Glutamatergic neuron (in vitro differentiated cells): Measurements from ENCODE around the gene AUTS2. TPM values are rescaled to one million over a fixed set of nuclear protein-coding genes. Genes with fewer than 3 reads are reported as not detected.

Experiments used
- DNase-seq: peaks from one replicate; pipeline ENCODE4 v3.0.0; 2022
- H3K27ac Mint-ChIP-seq: one replicate; pipeline ENCODE4 v1.8.0; 2020; ENCODE audit warnings: mild to moderate bottlenecking, mixed read lengths, inconsistent platforms; ENCODE audit not compliant: unreplicated experiment
- H3K27me3 Mint-ChIP-seq: one replicate; pipeline ENCODE4 v1.8.0; 2020; ENCODE audit warnings: mild to moderate bottlenecking, moderate library complexity, mixed read lengths, inconsistent platforms; ENCODE audit not compliant: unreplicated experiment
- H3K36me3 Mint-ChIP-seq: one replicate; pipeline ENCODE4 v1.8.0; 2020; ENCODE audit warnings: mild to moderate bottlenecking, mixed read lengths, inconsistent platforms; ENCODE audit not compliant: unreplicated experiment
- H3K4me1 Mint-ChIP-seq: one replicate; pipeline ENCODE4 v1.8.0; 2020; ENCODE audit warnings: mild to moderate bottlenecking, low read depth, mixed read lengths, inconsistent platforms; ENCODE audit not compliant: unreplicated experiment
- H3K4me3 Mint-ChIP-seq: one replicate; pipeline ENCODE4 v1.8.0; 2020; ENCODE audit warnings: mild to moderate bottlenecking, mixed read lengths, inconsistent platforms; ENCODE audit not compliant: unreplicated experiment
- H3K9me3 Mint-ChIP-seq: one replicate; pipeline ENCODE4 v1.8.0; 2020; ENCODE audit warnings: mild to moderate bottlenecking, moderate library complexity, mixed read lengths, inconsistent platforms; ENCODE audit not compliant: unreplicated experiment
- CTCF ChIP-seq: fragments of 200-600 bp; sonication (generic); IDR thresholded peaks from one replicate; pipeline ENCODE4 v1.5.0; 2021; ENCODE audit not compliant: partially characterized antibody, unreplicated experiment
- total RNA-seq: library from RNA; stranded (reverse); fragmentation: NEBNext Ultra II Directional; extraction: Animal tissue kit (Norgen Biotek cat#: 25700); gene quantifications from one replicate; pipeline ENCODE4 v1.2.1, GENCODE V29; 2021; ENCODE audit not compliant: unreplicated experiment

The AUTS2 gene
- total RNA-seq, 1 donor from 2014 or later = 300 TPM

- DNase-seq = no peak
- Mint-ChIP-seq H3K4me1 (peaks cover 62% of the 10 kb centered on the region), H3K9me3 (peaks cover 5% of the 10 kb centered on the region), H3K36me3 (no peaks in the 10 kb centered on the region), H3K27ac (no peak overlapping the region), H3K4me3 (no peak overlapping the region), H3K27me3 (peaks cover 4% of the 10 kb centered on the region)
- TF ChIP-seq CTCF = no peak
Observed at GRCh38 chr7:69656077-69656476, 57.8 kb downstream of the AUTS2 start.

- H3K9me3 Mint-ChIP-seq = peaks cover 5% of the 10 kb centered on the region
- TF ChIP-seq CTCF = no peak
- peak overlapping the region; percentile 36 for H3K4me3 Mint-ChIP-seq
- peak overlapping the region; percentile 54 for H3K27ac Mint-ChIP-seq
- H3K4me1 Mint-ChIP-seq = peaks cover 63% of the 10 kb centered on the region
- no peaks in the 10 kb centered on the region for H3K36me3 Mint-ChIP-seq
- DNase-seq = no peak
- H3K27me3 Mint-ChIP-seq = peaks cover 4% of the 10 kb centered on the region
Observed at GRCh38 chr7:69656890-69657289, 58.6 kb downstream of the AUTS2 start.

GRCh38 chr7:69657331-69657730, 59.1 kb downstream of the AUTS2 start:
- H3K9me3 Mint-ChIP-seq = peaks cover 5% of the 10 kb centered on the region
- no peaks in the 10 kb centered on the region for H3K36me3 Mint-ChIP-seq
- peaks cover 65% of the 10 kb centered on the region for H3K4me1 Mint-ChIP-seq
- no peak for TF ChIP-seq CTCF
- H3K27me3 Mint-ChIP-seq = peaks cover 4% of the 10 kb centered on the region
- no peak for DNase-seq
- peak overlapping the region; percentile 59 for H3K27ac Mint-ChIP-seq
- peak overlapping the region; percentile 9 for H3K4me3 Mint-ChIP-seq

GRCh38 chr7:69657985-69658384, 59.7 kb downstream of the AUTS2 start:
- peaks cover 65% of the 10 kb centered on the region for H3K4me1 Mint-ChIP-seq
- DNase-seq = no peak
- no peaks in the 10 kb centered on the region for H3K36me3 Mint-ChIP-seq
- no peak overlapping the region for H3K4me3 Mint-ChIP-seq
- no peak for TF ChIP-seq CTCF
- H3K27me3 Mint-ChIP-seq = peaks cover 4% of the 10 kb centered on the region
- H3K9me3 Mint-ChIP-seq = peaks cover 5% of the 10 kb centered on the region
- H3K27ac Mint-ChIP-seq = no peak overlapping the region

GRCh38 chr7:69659983-69660382, 61.7 kb downstream of the AUTS2 start:
- peaks cover 2% of the 10 kb centered on the region for H3K27me3 Mint-ChIP-seq
- H3K27ac Mint-ChIP-seq = no peak overlapping the region
- peaks cover 55% of the 10 kb centered on the region for H3K4me1 Mint-ChIP-seq
- no peak overlapping the region for H3K4me3 Mint-ChIP-seq
- no peaks in the 10 kb centered on the region for H3K36me3 Mint-ChIP-seq
- H3K9me3 Mint-ChIP-seq = peaks cover 5% of the 10 kb centered on the region
- TF ChIP-seq CTCF = no peak
- DNase-seq = no peak
